ENCODE results near the gene CREB3L2. TPM values are rescaled to one million over a fixed set of nuclear protein-coding genes. Genes with fewer than 3 reads are reported as not detected.

The CREB3L2 gene
- total RNA-seq, 4 donors from 2014 or later = 16.4 to 37.0 (median 19.9) TPM

DNA sequence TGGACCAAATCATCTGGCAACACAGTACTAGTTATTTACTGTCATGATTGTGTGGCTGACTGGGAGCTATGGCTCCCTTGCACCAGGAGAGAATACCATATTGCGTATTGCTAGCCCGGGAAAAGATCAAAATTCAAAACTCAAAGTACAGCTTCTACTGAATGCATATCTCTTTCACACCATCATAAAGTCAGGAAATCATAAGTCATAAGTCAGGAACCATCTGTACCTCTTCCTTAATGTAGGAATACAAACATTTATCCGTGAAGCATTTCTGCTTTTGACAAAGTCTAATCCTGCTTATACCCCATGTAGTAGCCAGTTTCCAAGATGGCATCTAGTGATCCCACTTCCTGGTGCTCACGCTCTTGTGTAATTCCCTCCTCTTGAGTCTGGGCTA lies 2.2 kb upstream of the CREB3L2 start:
- intact Hi-C loops (cut with DNase I; ENCODE audit: low total_unique reads) = loop anchor here (5.0 kb wide), 1 partner anchor 87 kb away; no protein-coding TSS in a partner anchor
- no peak overlapping the region for H3K4me3 ChIP-seq
- no peaks in the 10 kb centered on the region for H3K27me3 ChIP-seq
- H3K9me3 ChIP-seq = no peaks in the 10 kb centered on the region
- no peak for DNase-seq
- peaks cover 0 to 26% (median 15%) of the 10 kb centered on the region in 4 donors for H3K4me1 ChIP-seq
- 95 to 100% methylated on average over 2 to 4 of the region's 4 CpGs for WGBS, 2 donors (ENCODE audit: low coverage in 1 of 2)
- no peak overlapping the region for H3K27ac ChIP-seq
- in situ Hi-C loops (cut with MboI; ENCODE audit: low pct_ligation_motif_present in 1 of 4, low pct_unique_long_range_greater_than_20kb in 1 of 4, low sequenced_read_pairs in 3 of 4) = loop anchor here in 2 of 4 donors (10.0 to 25.0 kb wide), 2 partner anchors 89 to 342 kb away; no protein-coding TSS in a partner anchor
- no peaks in the 10 kb centered on the region for H3K36me3 ChIP-seq
- no peak for TF ChIP-seq EP300 (IDR thresholded peaks at IDR 0.05; ENCODE audit: low read depth)
- TF ChIP-seq, protein P1, sequence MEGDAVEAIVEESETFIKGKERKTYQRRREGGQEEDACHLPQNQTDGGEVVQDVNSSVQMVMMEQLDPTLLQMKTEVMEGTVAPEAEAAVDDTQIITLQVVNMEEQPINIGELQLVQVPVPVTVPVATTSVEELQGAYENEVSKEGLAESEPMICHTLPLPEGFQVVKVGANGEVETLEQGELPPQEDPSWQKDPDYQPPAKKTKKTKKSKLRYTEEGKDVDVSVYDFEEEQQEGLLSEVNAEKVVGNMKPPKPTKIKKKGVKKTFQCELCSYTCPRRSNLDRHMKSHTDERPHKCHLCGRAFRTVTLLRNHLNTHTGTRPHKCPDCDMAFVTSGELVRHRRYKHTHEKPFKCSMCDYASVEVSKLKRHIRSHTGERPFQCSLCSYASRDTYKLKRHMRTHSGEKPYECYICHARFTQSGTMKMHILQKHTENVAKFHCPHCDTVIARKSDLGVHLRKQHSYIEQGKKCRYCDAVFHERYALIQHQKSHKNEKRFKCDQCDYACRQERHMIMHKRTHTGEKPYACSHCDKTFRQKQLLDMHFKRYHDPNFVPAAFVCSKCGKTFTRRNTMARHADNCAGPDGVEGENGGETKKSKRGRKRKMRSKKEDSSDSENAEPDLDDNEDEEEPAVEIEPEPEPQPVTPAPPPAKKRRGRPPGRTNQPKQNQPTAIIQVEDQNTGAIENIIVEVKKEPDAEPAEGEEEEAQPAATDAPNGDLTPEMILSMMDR (IDR thresholded peaks at IDR 0.05) = no peak
- TF ChIP-seq POLR2AphosphoS5 (IDR thresholded peaks at IDR 0.05) = no peak
- no peak for TF ChIP-seq POLR2A (IDR thresholded peaks at IDR 0.05)

DNA sequence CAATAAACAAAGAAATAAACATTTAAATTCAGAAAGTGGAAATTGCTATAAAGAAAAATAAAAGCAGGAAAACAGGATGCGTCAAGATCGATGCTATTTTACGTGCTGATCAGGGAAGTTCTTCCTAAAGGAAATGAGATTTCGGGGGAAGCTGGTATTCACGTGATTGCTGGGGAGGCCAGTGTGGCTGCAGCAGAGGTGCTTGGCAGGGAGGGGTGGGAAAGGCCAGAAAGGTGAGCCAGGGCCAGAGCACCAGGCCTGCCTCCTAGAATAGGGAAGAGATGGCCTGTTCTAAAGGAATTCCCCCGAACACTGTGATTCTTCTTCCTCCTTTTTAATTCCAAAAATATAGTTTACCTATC lies 923 bp upstream of the CREB3L2 start:
- Histone ChIP-seq H3K9me3 (no peaks in the 10 kb centered on the region), H3K27me3 (no peaks in the 10 kb centered on the region), H3K4me1 (peaks cover 2 to 30% (median 13%) of the 10 kb centered on the region in 4 donors), H3K4me3 (peak overlapping the region in 1 of 4 donors; percentile 35), H3K36me3 (no peaks in the 10 kb centered on the region), H3K27ac (peak overlapping the region; percentile 24 to 95 (median 48))
- intact Hi-C loops (cut with DNase I; ENCODE audit: low total_unique reads) = loop anchor here (5.0 kb wide), 1 partner anchor 86 kb away; no protein-coding TSS in a partner anchor
- in situ Hi-C loops (cut with MboI; ENCODE audit: low pct_ligation_motif_present in 1 of 4, low pct_unique_long_range_greater_than_20kb in 1 of 4, low sequenced_read_pairs in 3 of 4) = loop anchor here in 2 of 4 donors (10.0 to 25.0 kb wide), 2 partner anchors 88 to 341 kb away; no protein-coding TSS in a partner anchor
- no peak for DNase-seq
- TF ChIP-seq POLR2AphosphoS5 (IDR thresholded peaks at IDR 0.05) (no peak), POLR2A (IDR thresholded peaks at IDR 0.05) (no peak), EP300 (IDR thresholded peaks at IDR 0.05; ENCODE audit: low read depth) (no peak)
- TF ChIP-seq, protein P1 (IDR thresholded peaks at IDR 0.05) = no peak
- 74 to 83% methylated on average over 5 to 6 of the region's 6 CpGs for WGBS, 2 donors (ENCODE audit: low coverage in 1 of 2)

DNA sequence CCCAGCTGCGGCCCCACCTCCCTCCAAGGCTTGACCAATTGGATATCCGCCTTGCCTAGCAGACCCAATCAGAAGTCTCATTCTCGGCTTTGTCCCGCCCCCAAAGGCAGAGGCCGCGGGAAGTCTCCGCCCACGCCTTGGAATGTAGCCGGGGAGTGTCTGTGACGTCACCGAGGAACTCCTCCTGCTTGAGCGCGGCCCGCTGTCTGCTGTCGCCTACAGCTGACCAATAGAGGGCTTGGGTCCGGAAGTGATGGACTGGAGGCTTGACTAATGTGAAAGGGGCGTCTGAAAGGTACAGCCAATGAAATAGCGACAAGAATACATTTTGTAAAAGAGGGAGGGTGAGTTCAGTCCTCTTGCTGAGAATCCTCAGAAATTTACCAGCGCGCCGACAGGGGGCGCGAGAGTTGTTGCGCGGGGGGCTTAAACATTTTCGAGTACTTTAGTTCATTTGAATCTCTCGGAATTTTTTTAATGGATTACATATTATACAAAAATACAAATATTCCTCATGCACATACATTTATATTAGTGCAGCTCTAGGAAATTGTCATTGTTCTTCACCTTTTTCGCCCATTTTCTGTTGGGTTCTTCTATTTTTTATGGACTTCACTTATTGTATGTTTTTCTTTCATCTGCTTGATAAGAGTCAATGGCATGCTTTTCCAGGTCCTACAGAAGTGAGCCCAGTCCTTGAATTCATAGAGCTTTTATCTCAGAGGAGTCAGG lies 376 bp upstream of the CREB3L2 start:
- DNase-seq = peak; percentile 100
- peaks cover 2 to 34% (median 15%) of the 10 kb centered on the region in 4 donors for H3K4me1 ChIP-seq
- in situ Hi-C loops (cut with MboI; ENCODE audit: low pct_ligation_motif_present in 1 of 4, low pct_unique_long_range_greater_than_20kb in 1 of 4, low sequenced_read_pairs in 3 of 4) = loop anchor here in 2 of 4 donors (10.0 to 25.0 kb wide), 2 partner anchors 87 to 340 kb away; no protein-coding TSS in a partner anchor
- 2 to 6% methylated on average over 14 to 28 of the region's 28 CpGs for WGBS, 2 donors (ENCODE audit: low coverage in 1 of 2)
- TF ChIP-seq EP300 (IDR thresholded peaks at IDR 0.05; ENCODE audit: low read depth) = no peak
- TF ChIP-seq, protein P1 (IDR thresholded peaks at IDR 0.05) = peak; percentile 90 to 97 (median 93)
- H3K27ac ChIP-seq = peak overlapping the region; percentile 94 to 99 (median 96)
- intact Hi-C loops (cut with DNase I; ENCODE audit: low total_unique reads) = loop anchor here (5.0 kb wide), 1 partner anchor 85 kb away; no protein-coding TSS in a partner anchor
- peak overlapping the region; percentile 74 to 95 (median 82) for H3K4me3 ChIP-seq
- no peaks in the 10 kb centered on the region for H3K36me3 ChIP-seq
- no peaks in the 10 kb centered on the region for H3K9me3 ChIP-seq
- no peaks in the 10 kb centered on the region for H3K27me3 ChIP-seq

DNA sequence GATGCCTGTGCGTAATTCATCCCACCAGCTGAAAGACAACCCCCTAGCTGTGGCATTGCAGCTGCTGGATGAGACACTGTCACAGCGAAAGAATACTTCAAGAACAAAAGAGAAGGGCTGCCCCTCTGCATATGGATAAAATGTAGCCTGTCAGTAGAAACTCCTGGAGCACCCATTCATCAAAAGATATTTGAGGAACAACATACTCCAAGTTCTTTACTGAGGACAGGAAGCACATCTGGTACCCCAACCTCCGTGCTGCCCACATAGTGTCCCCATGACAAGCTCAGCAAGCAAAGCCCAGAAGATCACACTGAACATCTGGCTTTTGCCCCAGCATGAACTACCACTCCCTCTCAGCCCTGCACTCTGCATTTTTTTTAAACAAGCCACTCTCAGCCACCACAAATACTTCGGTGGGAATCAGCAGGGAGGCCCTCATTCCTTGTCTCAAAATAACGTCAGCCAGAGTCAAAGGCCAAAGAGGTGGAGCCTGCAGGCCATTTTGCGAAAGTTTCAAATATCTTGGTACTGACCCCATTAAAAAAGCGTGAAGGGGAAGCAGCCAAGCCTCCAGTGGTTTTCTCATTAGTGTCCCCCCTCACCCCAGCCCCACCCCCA lies 1.7 kb downstream of the CREB3L2 start:
- no peaks in the 10 kb centered on the region for H3K27me3 ChIP-seq
- H3K36me3 ChIP-seq = no peaks in the 10 kb centered on the region
- peak overlapping the region; percentile 25 to 85 (median 77) for H3K4me3 ChIP-seq
- H3K27ac ChIP-seq = peak overlapping the region; percentile 94 to 99 (median 96)
- H3K4me1 ChIP-seq = peaks cover 13 to 53% (median 23%) of the 10 kb centered on the region in 4 donors
- WGBS, 2 donors (ENCODE audit: low coverage in 1 of 2) = 21 to 25% methylated on average over 3 to 7 of the region's 7 CpGs
- intact Hi-C loops (cut with DNase I; ENCODE audit: low total_unique reads) = loop anchor here (5.0 kb wide), 1 partner anchor 83 kb away; no protein-coding TSS in a partner anchor
- in situ Hi-C loops (cut with MboI; ENCODE audit: low pct_ligation_motif_present in 1 of 4, low pct_unique_long_range_greater_than_20kb in 1 of 4, low sequenced_read_pairs in 3 of 4) = loop anchor here in 2 of 4 donors (10.0 to 25.0 kb wide), 2 partner anchors 85 to 338 kb away; no protein-coding TSS in a partner anchor
- peak; percentile 58 for DNase-seq
- H3K9me3 ChIP-seq = no peaks in the 10 kb centered on the region
- TF ChIP-seq POLR2AphosphoS5 (IDR thresholded peaks at IDR 0.05) (peak; percentile 42 to 77 (median 49)), POLR2A (IDR thresholded peaks at IDR 0.05) (peak; percentile 23), EP300 (IDR thresholded peaks at IDR 0.05; ENCODE audit: low read depth) (no peak)
- TF ChIP-seq, protein P1 (IDR thresholded peaks at IDR 0.05) = no peak
